Lower leg skin (tissue), 4 donors: ENCODE measurements around the gene PDYN. TPM values are rescaled to one million over a fixed set of nuclear protein-coding genes. Genes with fewer than 3 reads are reported as not detected.

Experiments used
- DNase-seq, 2 donors: peaks; one replicate each; pipeline ENCODE4 v3.0.0-alpha.2; 2019; ENCODE audit warnings: low spot score in 2 of 2
- H3K4me3 ChIP-seq: fragments of 200-600 bp; sonication (generic); 2 replicates; pipeline ENCODE4 v1.5.1; 2017; ENCODE audit warnings: mild to moderate bottlenecking, low read depth; ENCODE audit not compliant: poor library complexity, severe bottlenecking
- CTCF ChIP-seq, 3 donors: fragments of 450-650 bp; IDR thresholded peaks; one replicate each; pipeline ENCODE4 v1.5.1; 2016; ENCODE audit warnings: antibody characterized with exemption in 3 of 3, mild to moderate bottlenecking in 3 of 3, moderate library complexity in 2 of 3
- POLR2A ChIP-seq, 2 donors: fragments of 450-650 bp; IDR thresholded peaks; one replicate each; pipeline ENCODE4 v1.6.1; 2016 to 2017; ENCODE audit warnings: antibody characterized with exemption in 2 of 2, mild to moderate bottlenecking in 1 of 2, moderate library complexity in 1 of 2
- WGBS, 2 donors: methylation state at CpG; one replicate each; pipeline ENCODE4 v1.1.5; 2018; 5-methylcytosine and 5-hydroxymethylcytosine counted together
- intact Hi-C: fragments of 100-400 bp; cut with DNase I; formaldehyde crosslinking; loops from one replicate; pipeline ENCODE4 v1.15.0; 2023; ENCODE audit warnings: low total_unique reads
- total RNA-seq, 4 donors: library from RNA; depleted of rRNA; stranded (reverse); fragments of >200 nt; gene quantifications; one replicate each; pipeline ENCODE4 v1.1.0, GENCODE V29; 2016

Gene PDYN
- total RNA-seq, 4 donors from 2014 or later = not detected

- H3K4me3 ChIP-seq = no peak overlapping the region
- DNase-seq = no peak
- intact Hi-C loops = no loop called here
- 83 to 87% methylated on average over 25 of the region's 25 CpGs for WGBS, 2 donors
- TF ChIP-seq CTCF (IDR thresholded peaks at IDR 0.05) (no peak), POLR2A (IDR thresholded peaks at IDR 0.05) (no peak)
Observed at GRCh38 chr20:1937316-1937976, 56.4 kb downstream of the PDYN start.

- TF ChIP-seq CTCF (IDR thresholded peaks at IDR 0.05) (no peak), POLR2A (IDR thresholded peaks at IDR 0.05) (no peak)
- H3K4me3 ChIP-seq = no peak overlapping the region
- WGBS, 2 donors = 69 to 70% methylated on average over 15 of the region's 15 CpGs
- no peak for DNase-seq
- intact Hi-C loops = no loop called here
Observed at GRCh38 chr20:1935696-1936366, 58.0 kb downstream of the PDYN start.

- intact Hi-C loops = no loop called here
- TF ChIP-seq CTCF (IDR thresholded peaks at IDR 0.05) (no peak), POLR2A (IDR thresholded peaks at IDR 0.05) (no peak)
- no peak overlapping the region for H3K4me3 ChIP-seq
- WGBS, 2 donors = 45 to 48% methylated on average over 19 of the region's 19 CpGs
- peak; percentile 87 to 97 for DNase-seq
Observed at GRCh38 chr20:1934721-1935573, 58.9 kb downstream of the PDYN start.

- no peak overlapping the region for H3K4me3 ChIP-seq
- WGBS, 2 donors = 29 to 39% methylated on average over 1 of the region's 1 CpG
- TF ChIP-seq CTCF (IDR thresholded peaks at IDR 0.05) (no peak), POLR2A (IDR thresholded peaks at IDR 0.05) (no peak)
- DNase-seq = no peak
- intact Hi-C loops = no loop called here
Observed at GRCh38 chr20:1934156-1934555, 59.7 kb downstream of the PDYN start.

- no peak overlapping the region for H3K4me3 ChIP-seq
- TF ChIP-seq POLR2A (IDR thresholded peaks at IDR 0.05) = no peak
- TF ChIP-seq CTCF (IDR thresholded peaks at IDR 0.05) = no peak
- DNase-seq = peak; percentile 59 to 95
- intact Hi-C loops = no loop called here
- WGBS, 2 donors = 27 to 28% methylated on average over 9 of the region's 9 CpGs
Observed at GRCh38 chr20:1933465-1933870, 60.4 kb downstream of the PDYN start.
